ENCODE results near the gene MESP2.

GRCh38 chr15:89783111-89783860, 7.2 kb downstream of the MESP2 start:
- TF ChIP-seq CTCF (IDR thresholded peaks at IDR 0.05; ENCODE audit: control extremely low read depth in 1 of 3, insufficient read depth in 1 of 3, low read depth in 1 of 3, low read length in 3 of 3) (no peak), RNF2 (IDR thresholded peaks at IDR 0.05; ENCODE audit: borderline replicate concordance, low read depth, low read length, missing control alignments, poor library complexity, severe bottlenecking) (no peak), HDAC2 (IDR thresholded peaks at IDR 0.05; ENCODE audit: borderline replicate concordance in 1 of 2, low read depth in 2 of 2, low read length in 2 of 2) (no peak), EZH2 (IDR thresholded peaks at IDR 0.05; ENCODE audit: low read depth, low read length, severe bottlenecking) (no peak), POLR2A (IDR thresholded peaks at IDR 0.05; ENCODE audit: control extremely low read depth in 1 of 2, low read depth in 2 of 2, low read length in 2 of 2) (no peak), SUZ12 (IDR thresholded peaks at IDR 0.05; ENCODE audit: low read length) (no peak), GTF2F1 (IDR thresholded peaks at IDR 0.05; ENCODE audit: borderline replicate concordance, low read depth, low read length) (no peak), CEBPB (IDR thresholded peaks at IDR 0.05; ENCODE audit: low read depth, low read length) (no peak), FOSL1 (IDR thresholded peaks at IDR 0.05; ENCODE audit: insufficient read depth, low read depth, low read length) (no peak), YY1 (IDR thresholded peaks at IDR 0.05; ENCODE audit: low read depth, low read length) (no peak), NANOG (IDR thresholded peaks at IDR 0.05; ENCODE audit: insufficient read depth, low read depth, low read length, poor library complexity, severe bottlenecking) (no peak)
